HepG2 (cell line): ENCODE results near the gene HDAC4. TPM values are rescaled to one million over a fixed set of nuclear protein-coding genes. Genes with fewer than 3 reads are reported as not detected.
A peak's percentile ranks its signal among the peaks of the same experiment; 100 is the strongest.

Source experiments
- MYNN ChIP-seq: sonication (generic); formaldehyde crosslinking; IDR thresholded peaks from 2 replicates; pipeline ENCODE4 v1.4.0; 2020; ENCODE audit warnings: mild to moderate bottlenecking, low read depth, missing genetic modification reagents
- MYPOP ChIP-seq: sonication (generic); formaldehyde crosslinking; IDR thresholded peaks from 2 replicates; pipeline ENCODE4 v1.8.1; 2023; ENCODE audit warnings: mild to moderate bottlenecking, moderate library complexity, missing genetic modification reagents
- SAFB2 ChIP-seq: sonication (generic); formaldehyde crosslinking; IDR thresholded peaks from 2 replicates; pipeline ENCODE4 v1.5.1; 2020; ENCODE audit warnings: missing genetic modification reagents, low read depth, mild to moderate bottlenecking, borderline replicate concordance
- SOX5 ChIP-seq: IDR thresholded peaks from 2 replicates; pipeline ENCODE4 v1.6.1; 2016; ENCODE audit warnings: borderline replicate concordance
- STAT6 ChIP-seq: sonication (generic); formaldehyde crosslinking; IDR thresholded peaks from 2 replicates; pipeline ENCODE4 v1.4.0; 2020; ENCODE audit warnings: missing genetic modification reagents, mild to moderate bottlenecking, borderline replicate concordance
- TFDP1 ChIP-seq: IDR thresholded peaks from 2 replicates; pipeline ENCODE4 v1.6.1; 2016; ENCODE audit warnings: missing compliant biosample characterization, missing genetic modification reagents, borderline replicate concordance
- XRCC5 ChIP-seq: fragments of 200-400 bp; formaldehyde crosslinking; optimal IDR thresholded peaks from 2 replicates; pipeline ENCODE3; 2017; ENCODE audit warnings: mild to moderate bottlenecking, low read length
- ZMAT3 ChIP-seq: sonication (generic); formaldehyde crosslinking; conservative IDR thresholded peaks from 2 replicates; pipeline ENCODE4 v1.7.0; 2021; ENCODE audit warnings: missing genetic modification reagents
- ZNF138 ChIP-seq: sonication (generic); formaldehyde crosslinking; IDR thresholded peaks from 2 replicates; pipeline ENCODE4 v1.5.0; 2020; ENCODE audit warnings: mild to moderate bottlenecking, low read depth, missing genetic modification reagents
- ZNF256 ChIP-seq: sonication (generic); formaldehyde crosslinking; conservative IDR thresholded peaks from 2 replicates; pipeline ENCODE4 v1.4.0; 2020; ENCODE audit warnings: missing genetic modification reagents
- ZNF44 ChIP-seq: sonication (generic); formaldehyde crosslinking; IDR thresholded peaks from 2 replicates; pipeline ENCODE4 v1.5.1; 2020; ENCODE audit warnings: mild to moderate bottlenecking, missing genetic modification reagents
- ZNF530 ChIP-seq: sonication (generic); formaldehyde crosslinking; IDR thresholded peaks from 2 replicates; pipeline ENCODE4 v1.5.0; 2020; ENCODE audit warnings: low read depth, mild to moderate bottlenecking, missing genetic modification reagents
- ZNF777 ChIP-seq: sonication (generic); formaldehyde crosslinking; IDR thresholded peaks from 2 replicates; pipeline ENCODE4 v1.4.0; 2020; ENCODE audit warnings: missing genetic modification reagents
- polyA plus RNA-seq, 8 experiments: library from polyadenylated mRNA; depleted of rRNA in 3 of 8; stranded (reverse) in 7 of 8; unstranded in 1 of 8; fragments of >200 nt; fragmentation: Illumina TruSeq in 4 of 8; extraction: Trizol in 4 of 8; gene quantifications; 2 replicates each; pipeline versions ENCODE4 v1.2.1 to v1.2.3, GENCODE V29; 2011 to 2016; ENCODE audit warnings: low read depth in 4 of 8, missing spikeins in 1 of 8, mixed read lengths in 1 of 8; ENCODE audit not compliant: insufficient read depth in 1 of 8
- total RNA-seq, 5 experiments: library from RNA; depleted of rRNA; stranded (reverse); fragments of >200 nt; fragmentation: Illumina TruSeq; extraction: Trizol; gene quantifications; 2 replicates each; pipeline ENCODE4 v1.2.3, GENCODE V29; 2016; ENCODE audit warnings: low read depth in 1 of 5
- TF ChIP-seq, protein P1 (sequence below), 2 experiments: sonication (generic) in 1 of 2; formaldehyde crosslinking in 1 of 2; IDR thresholded peaks; 2 replicates each; pipeline versions ENCODE4 v1.6.1 to v1.9.0; 2014 to 2022; ENCODE audit warnings: antibody characterized with exemption in 1 of 2, borderline replicate concordance in 1 of 2, inconsistent platforms in 1 of 2, low read depth in 1 of 2, missing genetic modification reagents in 1 of 2
- TF ChIP-seq, protein P2 (sequence below): sonication (generic); formaldehyde crosslinking; conservative IDR thresholded peaks from 2 replicates; pipeline ENCODE4 v1.5.0; 2020; ENCODE audit warnings: missing genetic modification reagents

HDAC4 gene
- total and polyA plus RNA-seq, 2 of the 13 experiments (the other 11 are each of a cell fraction or from before 2014, with no cell fraction given): 10.1 to 11.5 TPM

DNA sequence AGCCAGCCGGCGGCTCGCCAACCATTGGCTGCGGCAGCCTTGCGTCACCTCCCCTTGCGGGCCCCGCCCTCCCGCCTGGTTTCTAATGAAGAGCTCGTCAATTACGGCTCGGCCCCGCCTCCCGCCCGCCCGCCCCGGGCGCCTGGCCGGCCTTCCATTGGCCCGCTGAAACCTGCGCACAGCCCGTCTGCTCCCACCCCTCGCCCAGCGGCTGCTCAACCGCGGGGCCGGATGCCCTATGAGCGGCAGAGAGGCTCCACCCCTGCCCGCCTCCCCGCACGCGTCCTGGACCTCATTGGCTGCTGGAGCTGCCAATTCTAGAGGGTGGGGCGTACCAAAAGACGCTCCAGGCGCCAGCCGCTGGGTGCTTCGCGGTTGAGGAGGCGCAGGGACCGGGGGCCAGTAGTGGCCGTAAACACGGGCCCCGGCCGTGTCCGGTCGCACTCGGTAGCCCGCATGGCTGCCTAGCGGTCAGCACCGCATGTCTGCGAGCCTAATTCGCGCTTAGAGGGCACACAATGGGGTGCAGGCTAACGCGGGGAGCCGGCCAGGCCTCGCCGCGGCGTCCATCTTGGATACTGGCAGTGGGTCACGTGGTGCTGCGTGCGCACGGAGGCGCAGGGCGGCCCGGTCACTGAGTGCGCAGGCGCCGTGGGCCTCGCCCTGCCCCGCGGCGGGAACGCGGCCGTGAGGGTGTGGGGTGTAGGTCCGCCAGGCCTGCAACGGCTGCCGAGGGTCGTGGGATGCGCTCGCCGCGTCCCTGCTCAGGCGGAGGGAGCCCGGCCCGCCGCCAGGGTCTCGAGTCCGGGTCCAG, 454 bp upstream of the HDAC4 start (continued):
- TF ChIP-seq, protein P1, sequence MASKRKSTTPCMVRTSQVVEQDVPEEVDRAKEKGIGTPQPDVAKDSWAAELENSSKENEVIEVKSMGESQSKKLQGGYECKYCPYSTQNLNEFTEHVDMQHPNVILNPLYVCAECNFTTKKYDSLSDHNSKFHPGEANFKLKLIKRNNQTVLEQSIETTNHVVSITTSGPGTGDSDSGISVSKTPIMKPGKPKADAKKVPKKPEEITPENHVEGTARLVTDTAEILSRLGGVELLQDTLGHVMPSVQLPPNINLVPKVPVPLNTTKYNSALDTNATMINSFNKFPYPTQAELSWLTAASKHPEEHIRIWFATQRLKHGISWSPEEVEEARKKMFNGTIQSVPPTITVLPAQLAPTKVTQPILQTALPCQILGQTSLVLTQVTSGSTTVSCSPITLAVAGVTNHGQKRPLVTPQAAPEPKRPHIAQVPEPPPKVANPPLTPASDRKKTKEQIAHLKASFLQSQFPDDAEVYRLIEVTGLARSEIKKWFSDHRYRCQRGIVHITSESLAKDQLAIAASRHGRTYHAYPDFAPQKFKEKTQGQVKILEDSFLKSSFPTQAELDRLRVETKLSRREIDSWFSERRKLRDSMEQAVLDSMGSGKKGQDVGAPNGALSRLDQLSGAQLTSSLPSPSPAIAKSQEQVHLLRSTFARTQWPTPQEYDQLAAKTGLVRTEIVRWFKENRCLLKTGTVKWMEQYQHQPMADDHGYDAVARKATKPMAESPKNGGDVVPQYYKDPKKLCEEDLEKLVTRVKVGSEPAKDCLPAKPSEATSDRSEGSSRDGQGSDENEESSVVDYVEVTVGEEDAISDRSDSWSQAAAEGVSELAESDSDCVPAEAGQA (IDR thresholded peaks at IDR 0.05; ENCODE audit: low read depth): peak; percentile 96
- TF ChIP-seq, protein P1 (CRISPR knock-in tag; IDR thresholded peaks at IDR 0.05; ENCODE audit: borderline replicate concordance): peak; percentile 99
- TF ChIP-seq MYPOP (CRISPR knock-in tag): peak; percentile 95
- TF ChIP-seq ZNF256 (CRISPR knock-in tag): peak; percentile 98
- peak; percentile 98 for TF ChIP-seq ZNF44
- TF ChIP-seq SAFB2 (CRISPR knock-in tag): peak; percentile 100
- no peak; the same call in none of the 2 replicates for TF ChIP-seq ZNF138 (CRISPR knock-in tag)
- no peak; the same call in none of the 2 replicates for TF ChIP-seq MYNN (CRISPR knock-in tag)
- peak; percentile 95; the same call in 1 of the 2 replicates for TF ChIP-seq STAT6 (CRISPR knock-in tag)
- TF ChIP-seq ZNF777: peak; percentile 80; the same call in 1 of the 2 replicates
- peak; percentile 99 for TF ChIP-seq ZMAT3 (CRISPR knock-in tag)
- peak; percentile 52 for TF ChIP-seq XRCC5
- TF ChIP-seq SOX5 (CRISPR knock-in tag): peak; percentile 71
- peak; percentile 99 for TF ChIP-seq TFDP1 (CRISPR knock-in tag)
- peak; percentile 96; the same call in 1 of the 2 replicates for TF ChIP-seq ZNF530
- TF ChIP-seq, protein P2, sequence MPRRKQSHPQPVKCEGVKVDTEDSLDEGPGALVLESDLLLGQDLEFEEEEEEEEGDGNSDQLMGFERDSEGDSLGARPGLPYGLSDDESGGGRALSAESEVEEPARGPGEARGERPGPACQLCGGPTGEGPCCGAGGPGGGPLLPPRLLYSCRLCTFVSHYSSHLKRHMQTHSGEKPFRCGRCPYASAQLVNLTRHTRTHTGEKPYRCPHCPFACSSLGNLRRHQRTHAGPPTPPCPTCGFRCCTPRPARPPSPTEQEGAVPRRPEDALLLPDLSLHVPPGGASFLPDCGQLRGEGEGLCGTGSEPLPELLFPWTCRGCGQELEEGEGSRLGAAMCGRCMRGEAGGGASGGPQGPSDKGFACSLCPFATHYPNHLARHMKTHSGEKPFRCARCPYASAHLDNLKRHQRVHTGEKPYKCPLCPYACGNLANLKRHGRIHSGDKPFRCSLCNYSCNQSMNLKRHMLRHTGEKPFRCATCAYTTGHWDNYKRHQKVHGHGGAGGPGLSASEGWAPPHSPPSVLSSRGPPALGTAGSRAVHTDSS (CRISPR knock-in tag): peak; percentile 99
